Upper lobe of right lung (tissue), 1 donor: ENCODE results near the gene LRRC3C. TPM values are rescaled to one million over a fixed set of nuclear protein-coding genes. Genes with fewer than 3 reads are reported as not detected.

ENCODE experiments used
- ATAC-seq: fragments of 200-7000 bp; cut with Tn5 transposase; one replicate; pipeline ENCODE4 v1.9.1; 2020; ENCODE audit warnings: mild to moderate bottlenecking, moderate library complexity
- DNase-seq: peaks from one replicate; pipeline ENCODE4 v3.0.0-alpha.2; 2020
- H3K27ac ChIP-seq: fragments of 200-600 bp; one replicate; pipeline ENCODE4 v1.8.0; 2022
- H3K27me3 ChIP-seq: fragments of 200-600 bp; one replicate; pipeline ENCODE4 v1.8.0; 2022; ENCODE audit warnings: mild to moderate bottlenecking
- H3K36me3 ChIP-seq: fragments of 200-600 bp; one replicate; pipeline ENCODE4 v1.8.0; 2022
- H3K4me1 ChIP-seq: fragments of 200-600 bp; one replicate; pipeline ENCODE4 v1.8.0; 2022
- H3K4me3 ChIP-seq: fragments of 200-600 bp; one replicate; pipeline ENCODE4 v1.8.0; 2022; ENCODE audit warnings: mild to moderate bottlenecking
- H3K9me3 ChIP-seq: fragments of 200-600 bp; one replicate; pipeline ENCODE4 v1.8.0; 2022
- intact Hi-C: fragments of 100-400 bp; cut with DNase I; formaldehyde crosslinking; loops from one replicate; pipeline ENCODE4 v1.11.0; 2022
- total RNA-seq: library from RNA; stranded (reverse); fragmentation: NEBNext Ultra II Directional; extraction: Animal tissue kit (Norgen Biotek cat#: 25700); gene quantifications from one replicate; pipeline ENCODE4 v1.2.1, GENCODE V29; 2021
- TF ChIP-seq, protein P1 (sequence below): fragments of 200-600 bp; IDR thresholded peaks from one replicate; pipeline ENCODE4 v1.8.0; 2022; ENCODE audit warnings: antibody characterized with exemption
- donor health status: DM: no; HTN: yes; CAD: no; lungs with severe emphysema.

LRRC3C gene
- total RNA-seq, 1 donor from 2014 or later = not detected

DNA sequence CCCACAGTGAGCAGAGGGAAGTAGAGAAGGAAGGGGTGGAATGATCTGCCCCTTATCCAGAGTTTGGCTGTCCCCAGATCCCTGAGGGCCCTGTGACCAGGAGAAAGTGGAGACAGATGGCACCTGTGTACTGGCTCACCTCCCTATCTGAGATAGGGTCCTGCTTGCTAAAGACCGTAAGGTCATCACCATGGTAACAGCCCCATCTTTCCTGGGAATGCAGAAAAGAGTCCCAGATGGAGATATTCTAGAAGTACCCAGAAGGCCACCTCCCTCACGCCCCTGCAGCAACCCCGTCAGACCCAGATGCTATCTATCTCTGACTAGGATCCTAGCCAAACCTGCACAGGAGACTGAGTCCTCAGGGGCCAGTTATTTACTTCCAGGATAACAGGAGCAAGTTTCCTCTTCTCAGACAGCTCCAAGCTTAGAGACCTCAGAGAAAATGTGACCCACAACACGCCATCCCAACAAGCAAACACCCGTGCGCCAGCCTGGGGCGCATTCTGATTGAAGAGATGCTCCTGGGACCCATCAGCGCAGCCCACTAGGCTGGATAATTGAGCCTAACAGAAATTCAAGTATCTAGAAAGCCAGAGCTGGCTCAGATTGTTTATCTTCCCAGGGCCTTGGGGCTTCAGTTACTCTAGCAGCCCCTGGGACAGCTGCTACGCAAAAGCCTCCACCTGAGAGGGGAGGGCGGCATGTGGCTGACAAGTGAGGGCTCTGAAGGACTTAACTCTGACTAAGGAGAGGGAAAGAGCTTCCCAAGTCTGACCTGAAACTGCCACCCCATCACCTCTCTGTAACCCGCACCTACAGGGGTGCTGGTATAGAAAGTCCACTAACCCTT lies 2.0 kb upstream of the LRRC3C start:
- no peaks in the 10 kb centered on the region for H3K9me3 ChIP-seq
- peak overlapping the region; percentile 83 for H3K4me3 ChIP-seq
- no peak for ATAC-seq
- intact Hi-C loops = no loop called here
- DNase-seq = no peak
- TF ChIP-seq, protein P1, sequence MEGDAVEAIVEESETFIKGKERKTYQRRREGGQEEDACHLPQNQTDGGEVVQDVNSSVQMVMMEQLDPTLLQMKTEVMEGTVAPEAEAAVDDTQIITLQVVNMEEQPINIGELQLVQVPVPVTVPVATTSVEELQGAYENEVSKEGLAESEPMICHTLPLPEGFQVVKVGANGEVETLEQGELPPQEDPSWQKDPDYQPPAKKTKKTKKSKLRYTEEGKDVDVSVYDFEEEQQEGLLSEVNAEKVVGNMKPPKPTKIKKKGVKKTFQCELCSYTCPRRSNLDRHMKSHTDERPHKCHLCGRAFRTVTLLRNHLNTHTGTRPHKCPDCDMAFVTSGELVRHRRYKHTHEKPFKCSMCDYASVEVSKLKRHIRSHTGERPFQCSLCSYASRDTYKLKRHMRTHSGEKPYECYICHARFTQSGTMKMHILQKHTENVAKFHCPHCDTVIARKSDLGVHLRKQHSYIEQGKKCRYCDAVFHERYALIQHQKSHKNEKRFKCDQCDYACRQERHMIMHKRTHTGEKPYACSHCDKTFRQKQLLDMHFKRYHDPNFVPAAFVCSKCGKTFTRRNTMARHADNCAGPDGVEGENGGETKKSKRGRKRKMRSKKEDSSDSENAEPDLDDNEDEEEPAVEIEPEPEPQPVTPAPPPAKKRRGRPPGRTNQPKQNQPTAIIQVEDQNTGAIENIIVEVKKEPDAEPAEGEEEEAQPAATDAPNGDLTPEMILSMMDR = no peak
- peaks cover 32% of the 10 kb centered on the region for H3K36me3 ChIP-seq
- H3K27ac ChIP-seq = peak overlapping the region; percentile 93
- peaks cover 34% of the 10 kb centered on the region for H3K4me1 ChIP-seq
- no peaks in the 10 kb centered on the region for H3K27me3 ChIP-seq

DNA sequence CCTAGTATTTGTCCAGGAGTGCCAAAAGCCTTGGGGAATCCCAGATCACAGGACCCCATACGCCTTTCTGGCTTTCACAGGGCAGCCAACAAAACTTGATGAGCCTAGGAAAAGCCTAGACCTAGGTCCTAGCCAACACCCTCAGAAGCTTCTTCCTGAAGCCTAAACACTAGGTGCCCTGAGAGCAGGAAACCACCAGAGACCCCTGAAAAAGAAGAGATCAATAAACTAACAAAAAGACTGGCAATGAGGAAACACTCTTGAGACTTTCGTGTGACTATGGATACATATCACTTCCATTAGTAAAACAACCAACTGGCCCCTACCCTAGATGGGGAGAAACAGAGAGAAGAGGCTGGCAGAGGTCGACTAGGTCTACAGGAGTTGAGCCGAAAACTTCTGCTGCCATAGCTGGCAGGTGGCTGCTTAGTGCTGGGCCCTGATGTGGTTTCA lies 1.4 kb upstream of the LRRC3C start:
- ATAC-seq (no peak), DNase-seq (no peak)
- Histone ChIP-seq H3K4me1 (peaks cover 34% of the 10 kb centered on the region), H3K27ac (peak overlapping the region; percentile 93), H3K36me3 (peaks cover 31% of the 10 kb centered on the region), H3K27me3 (no peaks in the 10 kb centered on the region), H3K9me3 (no peaks in the 10 kb centered on the region), H3K4me3 (peak overlapping the region; percentile 83)
- TF ChIP-seq, protein P1 = no peak
- intact Hi-C loops = no loop called here

DNA sequence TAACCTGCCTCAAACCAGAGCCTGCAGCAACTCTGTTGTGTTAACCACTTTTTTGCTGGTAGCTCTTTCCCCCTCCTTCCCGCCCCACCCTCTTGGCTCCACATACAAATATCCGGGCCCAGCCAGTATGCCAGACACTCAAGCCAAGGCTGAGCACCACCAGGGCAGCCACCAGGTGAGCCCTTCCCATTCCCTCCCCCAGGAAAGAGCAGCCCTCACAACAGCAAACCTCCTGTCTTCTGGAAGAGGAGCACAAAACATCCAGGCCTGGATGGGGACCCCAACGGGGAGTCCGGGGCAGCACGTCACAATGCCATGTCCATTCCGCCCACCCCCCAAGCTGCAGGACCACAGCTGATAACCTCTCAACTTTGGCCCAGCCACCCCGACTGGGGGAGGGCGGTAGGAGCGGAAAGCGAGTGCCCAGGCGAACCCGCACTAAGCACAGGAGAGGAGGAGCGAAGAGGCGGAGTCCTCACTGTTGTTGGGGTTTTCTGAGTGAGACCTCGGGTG lies 888 bp upstream of the LRRC3C start:
- intact Hi-C loops = no loop called here
- DNase-seq (peak; percentile 81), ATAC-seq (peak; percentile 42)
- Histone ChIP-seq H3K27me3 (no peaks in the 10 kb centered on the region), H3K9me3 (no peaks in the 10 kb centered on the region), H3K36me3 (peaks cover 26% of the 10 kb centered on the region), H3K27ac (peak overlapping the region; percentile 93), H3K4me3 (peak overlapping the region; percentile 83), H3K4me1 (peaks cover 34% of the 10 kb centered on the region)
- TF ChIP-seq, protein P1 = no peak

DNA sequence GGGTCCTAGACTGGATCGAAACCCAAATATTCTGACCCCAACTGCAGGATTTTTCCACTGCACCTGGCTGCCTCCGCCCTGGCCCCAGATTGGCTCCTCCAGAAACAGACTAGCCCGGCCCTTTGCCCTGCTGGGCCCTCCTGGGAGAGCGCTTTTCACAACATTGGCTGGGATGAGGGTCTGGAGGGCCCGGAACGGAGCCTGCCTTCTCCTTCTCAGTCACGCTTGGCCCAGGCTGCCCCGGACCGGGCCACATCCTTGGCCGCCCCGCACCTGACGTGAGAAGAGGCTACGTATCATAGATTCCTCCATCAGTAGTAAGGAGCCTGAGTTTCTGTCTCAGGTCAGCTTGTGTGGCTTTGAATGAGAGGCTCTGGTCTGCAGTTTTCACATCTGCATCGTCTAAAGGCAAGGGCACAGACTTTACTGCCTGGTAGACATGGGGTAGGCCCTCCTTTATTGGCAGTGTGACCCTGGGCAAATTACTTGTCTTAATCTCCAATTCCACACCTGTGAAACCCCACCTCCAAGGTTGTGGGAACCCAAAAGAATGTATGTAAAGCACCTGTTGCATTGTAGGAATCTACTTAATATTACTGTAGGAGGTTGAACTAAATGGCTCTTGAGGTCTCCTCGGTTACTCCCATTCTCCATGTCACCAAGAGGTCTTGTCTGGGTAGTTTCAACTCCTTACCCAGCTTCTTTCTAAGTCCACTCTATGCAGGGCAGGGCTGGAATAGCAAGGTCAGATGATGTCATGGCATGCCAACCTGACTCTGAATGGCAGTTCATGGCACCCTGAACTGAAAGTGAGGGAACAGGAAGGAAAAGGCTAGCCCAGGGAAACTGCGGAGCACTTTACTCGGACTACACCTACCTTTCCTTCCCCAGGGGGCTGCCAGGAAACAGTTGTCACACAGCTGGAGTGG lies 661 bp downstream of the LRRC3C start:
- peak overlapping the region; percentile 83 for H3K4me3 ChIP-seq
- intact Hi-C loops = no loop called here
- H3K4me1 ChIP-seq = peaks cover 34% of the 10 kb centered on the region
- H3K9me3 ChIP-seq = no peaks in the 10 kb centered on the region
- peak; percentile 82 for DNase-seq
- no peaks in the 10 kb centered on the region for H3K27me3 ChIP-seq
- ATAC-seq = peak; percentile 59
- TF ChIP-seq, protein P1 = no peak
- H3K36me3 ChIP-seq = peaks cover 10% of the 10 kb centered on the region
- H3K27ac ChIP-seq = peak overlapping the region; percentile 93

DNA sequence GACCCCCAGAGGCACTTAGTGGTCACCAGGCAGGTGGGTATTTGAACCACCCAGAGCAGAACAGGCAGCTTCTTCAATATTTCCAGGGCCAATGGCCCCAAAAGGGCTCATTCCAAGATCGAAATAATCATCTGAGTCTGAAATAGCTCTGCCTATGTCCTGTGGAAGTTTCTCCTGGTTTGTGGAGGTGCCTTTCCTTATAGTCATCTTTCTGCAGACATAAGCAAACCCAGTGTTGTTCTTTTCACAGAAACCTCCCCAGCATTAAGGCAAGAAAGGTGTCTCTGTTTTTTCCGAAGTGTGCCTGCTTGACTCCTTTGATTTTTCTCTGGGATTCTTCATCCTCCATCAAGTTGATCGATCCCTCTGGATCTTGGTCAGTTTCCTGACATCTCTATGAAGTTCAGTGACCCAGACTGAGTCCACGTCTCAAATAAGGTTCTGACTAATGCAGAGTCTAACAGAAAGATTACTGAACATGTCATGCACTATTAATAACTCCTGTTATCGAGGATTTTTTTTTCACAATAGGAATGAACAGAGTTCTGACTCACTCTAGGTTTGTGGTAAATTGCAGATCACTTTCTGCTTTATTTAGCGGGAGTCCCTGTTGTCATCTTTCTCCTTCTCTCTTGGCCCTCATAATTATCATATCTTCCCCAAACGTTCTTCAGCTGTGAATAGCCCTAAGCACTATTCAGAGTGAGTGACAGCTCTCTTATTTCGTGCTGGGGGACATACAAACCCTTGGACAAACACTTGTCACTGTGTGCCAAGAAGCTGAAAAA lies 1.5 kb downstream of the LRRC3C start:
- H3K9me3 ChIP-seq = no peaks in the 10 kb centered on the region
- peaks cover 33% of the 10 kb centered on the region for H3K4me1 ChIP-seq
- DNase-seq = no peak
- H3K36me3 ChIP-seq = peaks cover 2% of the 10 kb centered on the region
- intact Hi-C loops = no loop called here
- H3K27ac ChIP-seq = peak overlapping the region; percentile 93
- TF ChIP-seq, protein P1 = no peak
- peak overlapping the region; percentile 83 for H3K4me3 ChIP-seq
- no peaks in the 10 kb centered on the region for H3K27me3 ChIP-seq
- no peak for ATAC-seq
